Measurements from ENCODE around the gene ZNF253. TPM values are rescaled to one million over a fixed set of nuclear protein-coding genes. Genes with fewer than 3 reads are reported as not detected.

Gene ZNF253
- total and polyA plus RNA-seq, 9 of the 15 experiments (the other 6 are each of a cell fraction or from before 2014, with no cell fraction given) = 4.0 to 14.4 (median 7.5) TPM

GRCh38 chr19:19900729-19901444, 35.2 kb downstream of the ZNF253 start, which contains the start of gene ZNF93 (continued):
- TF ChIP-seq, protein P1, sequence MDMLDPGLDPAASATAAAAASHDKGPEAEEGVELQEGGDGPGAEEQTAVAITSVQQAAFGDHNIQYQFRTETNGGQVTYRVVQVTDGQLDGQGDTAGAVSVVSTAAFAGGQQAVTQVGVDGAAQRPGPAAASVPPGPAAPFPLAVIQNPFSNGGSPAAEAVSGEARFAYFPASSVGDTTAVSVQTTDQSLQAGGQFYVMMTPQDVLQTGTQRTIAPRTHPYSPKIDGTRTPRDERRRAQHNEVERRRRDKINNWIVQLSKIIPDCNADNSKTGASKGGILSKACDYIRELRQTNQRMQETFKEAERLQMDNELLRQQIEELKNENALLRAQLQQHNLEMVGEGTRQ (CRISPR knock-in tag; IDR thresholded peaks at IDR 0.05) = peak; percentile 89
- TF ChIP-seq BRCA1 (IDR thresholded peaks at IDR 0.05) (no peak), BRCA1 (CRISPR knock-in tag; IDR thresholded peaks at IDR 0.05) (no peak), SRSF9 (IDR thresholded peaks at IDR 0.05; ENCODE audit: borderline replicate concordance, low read depth, low read length) (no peak), ARID3A (IDR thresholded peaks at IDR 0.05; ENCODE audit: borderline replicate concordance, low read depth, low read length) (no peak), SIN3B (IDR thresholded peaks at IDR 0.05; ENCODE audit: low read depth) (no peak), POLR2B (IDR thresholded peaks at IDR 0.05; ENCODE audit: low read depth, partially characterized antibody) (peak; percentile 84), E2F4 (CRISPR knock-in tag; IDR thresholded peaks at IDR 0.05; ENCODE audit: low read depth) (no peak), POLR2AphosphoS5 (IDR thresholded peaks at IDR 0.05; ENCODE audit: control insufficient read depth, insufficient read depth, low read depth, low read length) (peak; percentile 79), ZNF583 (CRISPR knock-in tag; IDR thresholded peaks at IDR 0.05) (no peak), ZNF277 (CRISPR knock-in tag; IDR thresholded peaks at IDR 0.05; ENCODE audit: borderline replicate concordance) (no peak), HMGXB4 (CRISPR knock-in tag; IDR thresholded peaks at IDR 0.05) (no peak), EWSR1 (IDR thresholded peaks at IDR 0.05; ENCODE audit: borderline replicate concordance, low read depth, partially characterized antibody) (no peak), MYNN (IDR thresholded peaks at IDR 0.05) (0 out of 2 replicates have a peak, but pooled peaks have one; percentile 45), MYNN (CRISPR knock-in tag; IDR thresholded peaks at IDR 0.05) (no peak), SRF (CRISPR knock-in tag; IDR thresholded peaks at IDR 0.05) (no peak; a peak in 1 of 4 replicates), ZNF41 (CRISPR knock-in tag; conservative IDR thresholded peaks at IDR 0.05) (no peak), DPF2 (IDR thresholded peaks at IDR 0.05) (no peak), TCF7 (IDR thresholded peaks at IDR 0.05; ENCODE audit: borderline replicate concordance) (no peak), BRF1 (IDR thresholded peaks at IDR 0.05; ENCODE audit: borderline replicate concordance, extremely low read depth, insufficient read length) (no peak)

Data from K562 (cell line).